Ectodermal cell (in vitro differentiated cells): ENCODE data around the gene ASB6.
"Not testable (repeated sequence)": the region's sequence is repeated elsewhere in the genome, so short reads cannot be mapped to it uniquely, and the experiment has no call there.

Source experiments
- H3K27ac ChIP-seq: 2 replicates; pipeline ENCODE4 v1.7.0; 2013; ENCODE audit warnings: mild to moderate bottlenecking, low read depth, low read length; ENCODE audit not compliant: insufficient read depth, poor library complexity, severe bottlenecking
- H3K27me3 ChIP-seq: 2 replicates; pipeline ENCODE4 v1.7.0; 2013; ENCODE audit warnings: mild to moderate bottlenecking, low read length; ENCODE audit not compliant: insufficient read depth, control insufficient read depth, poor library complexity, severe bottlenecking
- H3K36me3 ChIP-seq: one replicate; pipeline ENCODE4 v1.7.0; 2013; ENCODE audit warnings: low read length; ENCODE audit not compliant: control insufficient read depth, insufficient read depth
- H3K4me1 ChIP-seq: one replicate; pipeline ENCODE4 v1.7.0; 2013; ENCODE audit warnings: low read length; ENCODE audit not compliant: control insufficient read depth, insufficient read depth
- H3K4me3 ChIP-seq: 2 replicates; pipeline ENCODE4 v1.7.0; 2013; ENCODE audit warnings: low read depth, low read length, control low read depth; ENCODE audit not compliant: insufficient read depth
- H3K9me3 ChIP-seq: 2 replicates; pipeline ENCODE4 v1.7.0; 2013; ENCODE audit warnings: mild to moderate bottlenecking, low read length, moderate library complexity; ENCODE audit not compliant: control insufficient read depth
- WGBS, 2 experiments: methylation state at CpG; one replicate each; pipeline ENCODE4 v1.1.7; 2013; ENCODE audit warnings: missing lambda C conversion rate in 2 of 2; 5-methylcytosine and 5-hydroxymethylcytosine counted together

Gene ASB6

DNA sequence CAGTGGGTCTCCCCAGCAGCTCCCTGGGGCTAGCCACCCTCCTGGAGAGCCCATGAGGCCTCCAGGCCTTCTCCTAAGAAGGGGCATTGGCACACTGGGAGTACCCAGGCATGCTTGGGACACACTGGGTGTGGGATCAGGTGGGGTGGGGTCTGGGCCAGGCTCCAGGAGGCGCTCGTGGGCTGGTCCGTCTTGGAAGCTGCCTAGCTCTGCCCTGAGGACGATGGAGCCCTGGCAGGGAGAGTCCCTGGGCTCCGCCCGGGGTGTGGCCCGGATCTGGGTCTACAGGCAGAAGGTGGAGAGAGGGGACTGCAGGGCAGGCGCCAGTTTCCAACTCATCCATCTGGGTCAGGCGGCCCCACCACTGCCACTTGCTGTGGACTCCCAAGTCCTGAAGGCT, 25.9 kb upstream of the ASB6 start:
- no peak overlapping the region for H3K27ac ChIP-seq
- 95% methylated on average over 9 of the region's 9 CpGs for WGBS, 2 experiments
- peaks cover 33% of the 10 kb centered on the region for H3K27me3 ChIP-seq
- H3K4me1 ChIP-seq = peaks cover 16% of the 10 kb centered on the region
- no peaks in the 10 kb centered on the region for H3K9me3 ChIP-seq
- no peak overlapping the region for H3K4me3 ChIP-seq
- H3K36me3 ChIP-seq = no peaks in the 10 kb centered on the region

DNA sequence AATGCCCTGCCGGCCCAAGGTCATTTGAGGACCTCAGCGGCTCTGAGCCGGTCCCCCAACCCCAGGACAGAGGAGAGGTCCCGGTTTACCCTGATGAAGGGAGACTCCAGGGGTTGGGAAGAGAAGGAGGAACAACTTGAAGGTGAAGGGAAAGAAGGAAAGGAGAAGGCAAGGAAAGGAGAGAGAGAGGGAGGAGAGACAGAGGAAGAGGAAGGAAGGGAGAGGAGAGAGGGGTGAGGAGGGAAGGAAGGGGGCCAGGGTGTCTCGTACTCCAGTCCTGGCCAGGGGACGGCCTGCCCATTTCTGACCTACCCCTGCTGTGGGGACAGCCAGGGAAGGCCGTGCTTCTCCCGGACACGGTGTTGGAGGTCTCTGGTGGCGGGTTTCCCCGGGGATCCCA, 25.4 kb upstream of the ASB6 start:
- WGBS, 2 experiments = 87 to 91% methylated on average over 11 of the region's 11 CpGs
- Histone ChIP-seq H3K4me3 (no peak overlapping the region), H3K36me3 (no peaks in the 10 kb centered on the region), H3K4me1 (peaks cover 16% of the 10 kb centered on the region), H3K27me3 (peaks cover 37% of the 10 kb centered on the region), H3K27ac (no peak overlapping the region), H3K9me3 (no peaks in the 10 kb centered on the region)

DNA sequence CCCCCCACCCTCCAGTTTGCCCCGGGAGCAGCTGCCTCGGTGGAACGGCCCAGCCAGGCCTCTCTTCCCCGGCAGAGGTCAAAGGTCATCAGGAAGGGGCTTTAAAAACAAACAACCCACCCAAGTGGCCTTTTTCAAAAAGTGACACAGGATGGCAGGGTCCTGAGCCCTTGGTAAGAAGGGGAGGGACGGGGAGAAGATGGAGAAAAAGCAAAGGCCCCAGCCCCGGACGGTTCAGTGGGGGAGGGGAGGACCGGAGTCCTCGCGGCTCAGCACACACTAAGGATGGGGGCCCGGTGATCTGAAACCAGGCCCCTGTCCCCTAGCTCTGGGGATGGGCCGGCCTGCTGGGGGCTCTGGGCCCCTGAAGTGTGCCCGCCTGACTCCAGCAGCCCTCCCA, 24.6 kb upstream of the ASB6 start:
- peak overlapping the region; percentile 35 for H3K4me3 ChIP-seq
- no peaks in the 10 kb centered on the region for H3K36me3 ChIP-seq
- peaks cover 15% of the 10 kb centered on the region for H3K4me1 ChIP-seq
- WGBS, 2 experiments = 14 to 15% methylated on average over 13 of the region's 13 CpGs
- no peak overlapping the region for H3K27ac ChIP-seq
- H3K9me3 ChIP-seq = no peaks in the 10 kb centered on the region
- H3K27me3 ChIP-seq = peaks cover 38% of the 10 kb centered on the region

DNA sequence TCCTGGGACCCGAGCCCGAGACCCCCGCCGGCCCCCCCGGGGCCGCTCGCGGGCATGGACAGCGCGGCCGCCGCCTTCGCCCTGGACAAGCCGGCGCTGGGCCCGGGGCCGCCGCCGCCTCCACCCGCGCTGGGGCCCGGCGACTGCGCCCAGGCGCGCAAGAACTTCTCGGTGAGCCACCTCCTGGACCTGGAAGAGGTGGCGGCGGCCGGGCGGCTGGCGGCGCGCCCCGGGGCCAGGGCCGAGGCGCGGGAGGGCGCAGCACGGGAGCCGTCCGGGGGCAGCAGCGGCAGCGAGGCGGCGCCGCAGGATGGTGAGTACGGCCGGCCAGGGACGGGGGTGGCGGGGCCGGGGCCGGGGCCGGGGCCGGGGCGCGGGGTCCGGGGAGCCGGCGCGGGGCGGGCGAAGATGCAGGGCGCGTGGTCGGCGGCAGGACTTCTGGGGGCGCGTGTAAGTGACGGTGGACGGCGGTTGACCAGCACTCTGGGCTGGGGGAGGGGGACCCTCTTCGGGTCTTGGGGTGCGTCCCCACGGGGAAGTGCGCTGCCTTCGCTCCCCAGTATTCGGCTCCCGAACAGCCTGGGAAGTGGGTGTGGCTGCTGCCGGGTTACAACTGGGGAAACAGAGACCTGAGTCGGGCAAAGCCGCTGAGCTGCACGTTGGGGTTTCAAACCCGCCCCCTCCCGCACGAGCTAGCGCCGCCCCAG, 24.0 kb upstream of the ASB6 start:
- Histone ChIP-seq H3K4me3 (peak overlapping the region; percentile 35), H3K27me3 (peaks cover 38% of the 10 kb centered on the region), H3K36me3 (no peaks in the 10 kb centered on the region), H3K9me3 (no peaks in the 10 kb centered on the region), H3K4me1 (peaks cover 9% of the 10 kb centered on the region), H3K27ac (no peak overlapping the region)
- 3% methylated on average over 88 of the region's 88 CpGs for WGBS, 2 experiments

DNA sequence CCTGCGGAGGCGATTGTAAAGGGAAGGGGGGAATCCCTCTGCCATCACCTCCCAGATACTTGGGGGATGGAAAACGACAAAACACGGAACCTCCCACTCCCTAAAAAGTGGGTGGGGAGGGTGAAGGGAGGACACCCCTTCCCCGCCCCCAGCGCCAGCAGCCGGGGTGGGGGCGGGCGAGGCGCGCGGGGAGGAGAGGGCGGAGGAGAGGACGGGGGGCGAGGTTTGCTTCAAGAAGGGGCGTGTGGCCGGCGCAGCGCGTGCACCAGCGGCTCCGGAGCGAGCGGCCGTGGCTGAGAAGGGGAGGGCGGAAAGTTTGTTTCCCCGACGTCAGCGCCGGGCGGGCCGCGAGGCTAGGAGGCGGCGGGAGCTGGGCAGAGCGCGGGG, 23.4 kb upstream of the ASB6 start, which contains the start of gene PRRX2:
Gene PRRX2 (plus strand): TSS at position 259 of the 387 bp plus-strand sequence. CDS start 221 bp downstream, outside the sequence.
- Histone ChIP-seq H3K9me3 (no peaks in the 10 kb centered on the region), H3K27ac (no peak within 1 kb of the TSS), H3K4me1 (peaks cover 6% of the 10 kb centered on the region), H3K4me3 (peak within 1 kb of the TSS; percentile 35), H3K27me3 (peaks cover 38% of the 10 kb centered on the region), H3K36me3 (no peaks in the 10 kb centered on the region)
- 1% methylated on average over 37 of the region's 37 CpGs for WGBS, 2 experiments

DNA sequence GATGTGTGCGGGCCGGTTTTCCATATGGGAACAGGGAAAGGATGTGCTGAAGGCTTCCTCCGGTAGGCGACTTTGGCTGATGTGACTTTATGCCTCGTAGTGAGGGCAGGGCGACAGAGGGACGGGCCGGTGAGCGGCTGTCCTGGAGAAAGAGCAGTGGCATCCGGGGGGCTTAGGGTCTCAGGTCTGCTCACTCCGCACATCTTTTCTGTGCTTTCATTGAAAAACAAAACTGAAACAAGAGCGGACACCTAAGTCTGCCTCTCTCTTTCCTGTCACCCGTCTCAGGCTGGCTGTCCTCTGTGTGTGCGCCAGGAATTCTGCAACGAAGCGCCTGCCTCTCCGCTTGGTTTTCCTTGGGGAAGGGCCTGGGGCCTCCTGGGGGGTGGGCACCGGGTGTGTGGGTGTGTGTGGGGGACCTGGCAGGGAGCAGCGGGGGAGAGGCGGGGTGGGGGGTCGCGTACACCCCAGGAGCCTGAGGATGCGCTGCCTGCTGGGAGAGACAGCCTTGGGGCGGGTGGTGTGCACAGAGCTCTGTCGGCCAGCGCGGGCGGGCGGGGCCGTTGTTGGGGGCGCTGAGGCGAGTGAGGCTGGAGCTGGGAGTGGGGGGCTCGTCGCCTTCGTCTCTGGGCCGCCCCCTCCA, 22.9 kb upstream of the ASB6 start:
- Histone ChIP-seq H3K36me3 (no peaks in the 10 kb centered on the region), H3K9me3 (no peaks in the 10 kb centered on the region), H3K27ac (no peak overlapping the region), H3K4me3 (peak overlapping the region; percentile 21), H3K27me3 (peaks cover 38% of the 10 kb centered on the region), H3K4me1 (peaks cover 6% of the 10 kb centered on the region)
- 6 to 10% methylated on average over 36 of the region's 36 CpGs for whole genome bisulfite sequencing, 2 experiments

DNA sequence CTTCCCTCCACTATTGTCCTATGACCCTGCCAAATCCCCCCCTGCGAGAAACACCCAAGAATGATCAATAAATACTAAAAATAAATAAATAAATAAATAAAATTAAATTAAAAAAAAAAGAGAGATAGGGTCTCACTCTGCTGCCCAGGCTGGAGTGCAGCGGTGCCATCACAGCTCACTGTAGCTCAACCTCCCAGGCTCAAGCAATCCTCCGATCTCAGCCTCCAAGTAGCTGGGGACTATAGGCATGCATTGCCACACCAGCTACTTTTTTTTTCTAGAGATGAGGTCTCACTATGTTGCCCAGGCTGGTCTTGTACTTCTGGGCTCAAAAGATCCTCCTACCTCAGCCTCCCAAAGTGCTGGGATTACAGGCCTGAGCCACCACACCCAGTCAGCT, 20.3 kb upstream of the ASB6 start:
- not testable (repeated sequence) for H3K27ac ChIP-seq, H3K4me3 ChIP-seq, H3K36me3 ChIP-seq, H3K4me1 ChIP-seq, H3K9me3 ChIP-seq
- H3K27me3 ChIP-seq = peaks cover 38% of the 10 kb centered on the region
- WGBS, 2 experiments = 92 to 93% methylated on average over 2 of the region's 3 CpGs

DNA sequence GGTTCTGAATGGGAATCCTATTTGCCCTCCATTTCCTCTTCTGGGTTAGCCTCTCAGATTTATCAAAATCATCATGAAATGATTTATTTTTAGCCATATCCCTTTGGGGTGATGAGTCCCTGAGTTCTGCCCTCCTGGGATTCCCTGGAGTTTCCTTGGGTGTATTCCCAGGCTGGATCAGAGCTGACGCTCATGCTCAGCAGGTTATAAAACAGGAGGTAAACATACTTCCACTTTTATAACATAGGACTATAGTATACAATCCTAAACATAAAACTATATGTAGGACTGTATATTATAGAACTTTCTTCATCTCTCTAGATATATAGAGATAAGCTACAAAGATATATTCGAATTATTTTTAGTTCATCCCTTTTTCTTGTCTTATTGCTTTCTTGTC, 19.1 kb upstream of the ASB6 start:
- no peaks in the 10 kb centered on the region for H3K4me1 ChIP-seq
- H3K27me3 ChIP-seq = peaks cover 32% of the 10 kb centered on the region
- H3K4me3 ChIP-seq = no peak overlapping the region
- no peaks in the 10 kb centered on the region for H3K9me3 ChIP-seq
- WGBS, 2 experiments = 90 to 94% methylated on average over 2 of the region's 2 CpGs
- no peak overlapping the region for H3K27ac ChIP-seq
- no peaks in the 10 kb centered on the region for H3K36me3 ChIP-seq

DNA sequence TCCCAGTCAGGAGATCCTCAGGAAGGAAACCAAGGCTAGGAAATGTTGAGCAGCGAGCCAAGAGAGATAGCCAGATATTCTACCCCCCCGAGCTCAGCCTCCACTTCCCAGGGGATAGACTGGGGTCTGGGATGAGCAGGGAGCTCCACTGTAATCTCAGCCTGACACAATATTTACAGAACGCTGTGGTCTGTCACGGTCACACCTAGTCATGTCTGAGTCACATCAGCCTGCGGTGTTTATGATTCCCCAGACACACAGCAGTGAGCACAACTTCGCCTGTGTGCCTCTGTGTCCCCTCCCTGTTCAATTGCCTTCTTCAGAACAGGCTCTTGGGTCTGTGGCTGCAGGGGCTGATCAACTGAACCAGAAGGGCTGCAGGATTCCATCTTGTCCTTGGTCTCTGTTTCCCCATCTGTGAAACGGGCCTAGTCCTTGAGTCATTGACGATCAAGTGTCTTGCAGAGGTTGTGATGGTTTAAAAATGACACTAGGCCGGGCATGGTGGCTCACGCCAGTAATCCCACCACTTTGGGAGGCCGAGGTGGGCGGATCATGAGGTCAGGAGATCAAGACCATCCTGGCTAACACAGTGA, 14.9 kb upstream of the ASB6 start:
- Histone ChIP-seq H3K27me3 (no peaks in the 10 kb centered on the region), H3K4me1 (no peaks in the 10 kb centered on the region), H3K36me3 (no peaks in the 10 kb centered on the region), H3K4me3 (no peak overlapping the region), H3K9me3 (no peaks in the 10 kb centered on the region), H3K27ac (no peak overlapping the region)
- WGBS, 2 experiments = 88 to 91% methylated on average over 12 of the region's 12 CpGs

DNA sequence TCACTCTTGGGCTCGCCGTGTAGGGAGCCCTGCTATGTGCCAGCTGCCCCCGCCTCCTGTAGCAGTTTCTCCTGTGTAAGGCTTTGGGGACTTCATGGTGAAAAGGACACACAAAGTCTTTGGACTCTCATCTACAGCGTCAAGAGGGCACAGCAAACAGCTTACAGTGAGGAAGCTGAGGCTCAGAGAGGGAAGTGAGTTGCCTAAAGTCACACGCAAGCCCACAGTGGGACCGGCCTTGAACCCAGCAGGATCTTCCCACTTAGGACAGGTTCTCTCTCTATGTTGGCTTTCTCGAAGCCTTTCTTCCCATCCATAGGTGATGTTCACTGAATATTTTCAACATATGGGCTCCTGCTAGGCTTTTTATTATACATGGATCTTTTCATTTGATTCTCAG, 13.7 kb upstream of the ASB6 start:
- no peaks in the 10 kb centered on the region for H3K36me3 ChIP-seq

More for the DNA sequence above, 13.7 kb upstream of the ASB6 start:
- no peaks in the 10 kb centered on the region for H3K4me1 ChIP-seq
- H3K27ac ChIP-seq = no peak overlapping the region
- H3K4me3 ChIP-seq = no peak overlapping the region
- H3K27me3 ChIP-seq = no peaks in the 10 kb centered on the region
- no peaks in the 10 kb centered on the region for H3K9me3 ChIP-seq
- 91 to 92% methylated on average over 7 of the region's 7 CpGs for WGBS, 2 experiments
